Thyroid gland (tissue), 4 donors: ENCODE data around the gene POU2F3. TPM values are rescaled to one million over a fixed set of nuclear protein-coding genes. Genes with fewer than 3 reads are reported as not detected.

Source experiments
- DNase-seq, 2 donors: peaks; one replicate each; pipeline ENCODE4 v3.0.0-alpha.2; 2019
- H3K27ac ChIP-seq, 3 donors: fragments of 200-600 bp; sonication (generic); 1 replicate in 2 of 3; 2 replicates in 1 of 3; pipeline ENCODE4 v1.5.1; 2016 to 2019; ENCODE audit warnings: mild to moderate bottlenecking in 1 of 3, moderate library complexity in 1 of 3
- H3K27me3 ChIP-seq: fragments of 200-600 bp; sonication (generic); one replicate; pipeline ENCODE4 v1.5.1; 2019
- H3K36me3 ChIP-seq, 2 donors: fragments of 200-600 bp; sonication (generic); one replicate each; pipeline ENCODE4 v1.5.1; 2016 to 2019
- H3K4me1 ChIP-seq, 2 donors: fragments of 200-600 bp; sonication (generic); one replicate each; pipeline ENCODE4 v1.5.1; 2017 to 2019
- H3K4me3 ChIP-seq, 3 donors: fragments of 200-600 bp; sonication (generic); replicated peaks in 1 of 3; 1 replicate in 2 of 3; 2 replicates in 1 of 3; pipeline ENCODE4 v1.5.1; 2016; ENCODE audit warnings: mild to moderate bottlenecking in 1 of 3
- H3K9me3 ChIP-seq: fragments of 200-600 bp; sonication (generic); one replicate; pipeline ENCODE4 v1.5.1; 2017
- CTCF ChIP-seq, 6 experiments: fragments of 200-600 bp in 3 of 6; fragments of 450-650 bp in 3 of 6; sonication (generic) in 3 of 6; IDR thresholded peaks; one replicate each; pipeline ENCODE4 v1.5.1; 2016 to 2019; ENCODE audit warnings: antibody characterized with exemption in 6 of 6, mild to moderate bottlenecking in 2 of 6, inconsistent platforms in 1 of 6, moderate library complexity in 1 of 6
- POLR2A ChIP-seq, 2 donors: fragments of 450-650 bp; IDR thresholded peaks; one replicate each; pipeline ENCODE4 v1.6.1; 2017; ENCODE audit warnings: antibody characterized with exemption in 2 of 2, mild to moderate bottlenecking in 2 of 2, moderate library complexity in 1 of 2
- WGBS, 2 donors: methylation state at CpG; one replicate each; pipeline ENCODE4 v1.1.5; 2017; 5-methylcytosine and 5-hydroxymethylcytosine counted together
- intact Hi-C: fragments of 100-400 bp; cut with DNase I; formaldehyde crosslinking; loops from one replicate; pipeline ENCODE4 v1.15.1; 2023
- total RNA-seq, 4 donors: library from RNA; depleted of rRNA; stranded (reverse); fragments of >200 nt; gene quantifications; one replicate each; pipeline ENCODE4 v1.2.3, GENCODE V29; 2016

The POU2F3 gene
- total RNA-seq, 4 donors from 2014 or later = 1.2 to 2.3 (median 1.8) TPM

GRCh38 chr11:120354068-120354467 lies 114.1 kb downstream of the POU2F3 start:
- TF ChIP-seq CTCF (IDR thresholded peaks at IDR 0.05) (no peak), POLR2A (IDR thresholded peaks at IDR 0.05) (no peak)
- 37 to 38% methylated on average over 1 of the region's 1 CpG for WGBS, 2 donors
- Histone ChIP-seq H3K4me3 (no peak overlapping the region), H3K36me3 (no peaks in the 10 kb centered on the region), H3K4me1 (peaks cover 10 to 20% of the 10 kb centered on the region in 2 donors), H3K27ac (no peak overlapping the region), H3K27me3 (no peaks in the 10 kb centered on the region), H3K9me3 (no peaks in the 10 kb centered on the region)
- intact Hi-C loops = no loop called here
- no peak for DNase-seq

GRCh38 chr11:120354779-120355178 lies 114.8 kb downstream of the POU2F3 start:
- intact Hi-C loops = no loop called here
- WGBS, 2 donors = 73 to 84% methylated on average over 6 of the region's 6 CpGs
- no peaks in the 10 kb centered on the region for H3K9me3 ChIP-seq

GRCh38 chr11:120357620-120358019 lies 117.7 kb downstream of the POU2F3 start:
- H3K4me1 ChIP-seq = peaks cover 10 to 20% of the 10 kb centered on the region in 2 donors
- intact Hi-C loops = no loop called here
- H3K27ac ChIP-seq = peak overlapping the region in 1 of 3 donors; percentile 37
- no peak overlapping the region for H3K4me3 ChIP-seq
- H3K27me3 ChIP-seq = no peaks in the 10 kb centered on the region
- TF ChIP-seq POLR2A (IDR thresholded peaks at IDR 0.05) (no peak), CTCF (IDR thresholded peaks at IDR 0.05) (no peak)
- no peak for DNase-seq
- 90 to 92% methylated on average over 6 of the region's 6 CpGs for WGBS, 2 donors
- H3K9me3 ChIP-seq = no peaks in the 10 kb centered on the region
- no peaks in the 10 kb centered on the region for H3K36me3 ChIP-seq

More at GRCh38 chr11:120354779-120355178, 114.8 kb downstream of the POU2F3 start:
- peaks cover 10 to 20% of the 10 kb centered on the region in 2 donors for H3K4me1 ChIP-seq
- no peak for TF ChIP-seq CTCF (IDR thresholded peaks at IDR 0.05)
- no peak for TF ChIP-seq POLR2A (IDR thresholded peaks at IDR 0.05)
- no peak overlapping the region for H3K4me3 ChIP-seq
- H3K27ac ChIP-seq = no peak overlapping the region
- no peak for DNase-seq
- no peaks in the 10 kb centered on the region for H3K36me3 ChIP-seq
- H3K27me3 ChIP-seq = no peaks in the 10 kb centered on the region

- no peak for DNase-seq
- TF ChIP-seq CTCF (IDR thresholded peaks at IDR 0.05) (no peak), POLR2A (IDR thresholded peaks at IDR 0.05) (no peak)
- H3K27ac ChIP-seq = no peak overlapping the region
- H3K36me3 ChIP-seq = no peaks in the 10 kb centered on the region
- no peak overlapping the region for H3K4me3 ChIP-seq
- H3K4me1 ChIP-seq = peaks cover 10 to 19% of the 10 kb centered on the region in 2 donors
- WGBS, 2 donors = 95% methylated on average over 3 of the region's 3 CpGs
- intact Hi-C loops = no loop called here
- H3K27me3 ChIP-seq = no peaks in the 10 kb centered on the region
- no peaks in the 10 kb centered on the region for H3K9me3 ChIP-seq
Measured at GRCh38 chr11:120358729-120359128, 118.8 kb downstream of the POU2F3 start.

- Histone ChIP-seq H3K27me3 (no peaks in the 10 kb centered on the region), H3K4me1 (peaks cover 0 to 3% of the 10 kb centered on the region in 2 donors), H3K36me3 (no peaks in the 10 kb centered on the region), H3K4me3 (no peak overlapping the region), H3K9me3 (no peaks in the 10 kb centered on the region), H3K27ac (no peak overlapping the region)
- TF ChIP-seq POLR2A (IDR thresholded peaks at IDR 0.05) (no peak), CTCF (IDR thresholded peaks at IDR 0.05) (no peak)
- intact Hi-C loops = no loop called here
- no peak for DNase-seq
Measured at GRCh38 chr11:120363436-120363835, 123.5 kb downstream of the POU2F3 start.
